ENCODE results near the gene MARK3.
"Not testable (repeated sequence)": the region's sequence is repeated elsewhere in the genome, so short reads cannot be mapped to it uniquely, and the experiment has no call there.

The MARK3 gene

DNA sequence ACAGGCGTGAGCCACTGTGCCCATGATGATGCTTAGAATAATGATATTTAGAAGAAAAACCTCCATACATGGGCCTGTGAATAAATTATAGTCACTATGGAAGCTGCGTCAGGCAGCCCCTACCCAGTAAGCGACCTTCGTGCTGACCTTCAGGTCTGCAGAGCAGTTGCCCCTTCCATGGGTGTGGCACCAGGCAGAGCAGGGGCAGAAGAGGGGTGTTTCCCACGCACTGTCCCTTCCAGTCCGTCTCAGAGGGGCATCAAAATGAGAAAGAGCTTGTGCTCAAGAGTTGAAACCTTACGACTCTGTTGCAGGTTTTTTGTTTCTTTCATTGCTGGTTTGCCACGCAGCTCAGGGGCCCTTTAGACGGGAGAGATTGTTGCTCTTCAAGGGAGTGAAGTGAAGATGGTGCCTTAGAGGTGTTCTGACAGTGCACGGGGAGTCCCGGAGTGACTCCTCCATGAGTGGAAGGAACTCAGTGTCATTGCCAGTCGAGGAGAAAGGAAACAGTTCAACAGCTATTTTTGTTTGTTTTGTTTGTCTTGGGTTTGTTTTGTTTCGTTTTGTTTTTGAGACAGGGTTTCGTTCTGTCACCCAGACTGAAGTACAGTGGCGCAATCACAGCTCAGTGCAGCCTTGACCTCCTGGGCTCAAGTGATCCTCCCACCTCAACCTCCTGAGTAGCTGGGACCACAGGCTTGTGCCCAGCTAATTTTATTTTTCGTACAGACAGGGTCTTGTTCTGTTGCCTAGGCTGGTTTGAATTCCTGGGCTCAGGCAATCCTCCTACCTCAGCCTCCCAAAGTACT lies 123.5 kb downstream of the MARK3 start:
- H3K9me3 ChIP-seq, result no peaks in the 10 kb centered on the region
- no peak overlapping the region for H3K27ac ChIP-seq
- peaks cover 24 to 77% (median 59%) of the 10 kb centered on the region in 3 donors for H3K36me3 ChIP-seq
- intact Hi-C loops (cut with DNase I; ENCODE audit: low total_unique reads), result no loop called here
- H3K4me3 ChIP-seq, result no peak overlapping the region
- TF ChIP-seq, protein P1, sequence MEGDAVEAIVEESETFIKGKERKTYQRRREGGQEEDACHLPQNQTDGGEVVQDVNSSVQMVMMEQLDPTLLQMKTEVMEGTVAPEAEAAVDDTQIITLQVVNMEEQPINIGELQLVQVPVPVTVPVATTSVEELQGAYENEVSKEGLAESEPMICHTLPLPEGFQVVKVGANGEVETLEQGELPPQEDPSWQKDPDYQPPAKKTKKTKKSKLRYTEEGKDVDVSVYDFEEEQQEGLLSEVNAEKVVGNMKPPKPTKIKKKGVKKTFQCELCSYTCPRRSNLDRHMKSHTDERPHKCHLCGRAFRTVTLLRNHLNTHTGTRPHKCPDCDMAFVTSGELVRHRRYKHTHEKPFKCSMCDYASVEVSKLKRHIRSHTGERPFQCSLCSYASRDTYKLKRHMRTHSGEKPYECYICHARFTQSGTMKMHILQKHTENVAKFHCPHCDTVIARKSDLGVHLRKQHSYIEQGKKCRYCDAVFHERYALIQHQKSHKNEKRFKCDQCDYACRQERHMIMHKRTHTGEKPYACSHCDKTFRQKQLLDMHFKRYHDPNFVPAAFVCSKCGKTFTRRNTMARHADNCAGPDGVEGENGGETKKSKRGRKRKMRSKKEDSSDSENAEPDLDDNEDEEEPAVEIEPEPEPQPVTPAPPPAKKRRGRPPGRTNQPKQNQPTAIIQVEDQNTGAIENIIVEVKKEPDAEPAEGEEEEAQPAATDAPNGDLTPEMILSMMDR (IDR thresholded peaks at IDR 0.05), result no peak
- DNase-seq, result peak in 1 of 2 donors; percentile 48
- peaks cover 0 to 16% (median 15%) of the 10 kb centered on the region in 4 donors for H3K4me1 ChIP-seq
- H3K27me3 ChIP-seq, result no peaks in the 10 kb centered on the region

DNA sequence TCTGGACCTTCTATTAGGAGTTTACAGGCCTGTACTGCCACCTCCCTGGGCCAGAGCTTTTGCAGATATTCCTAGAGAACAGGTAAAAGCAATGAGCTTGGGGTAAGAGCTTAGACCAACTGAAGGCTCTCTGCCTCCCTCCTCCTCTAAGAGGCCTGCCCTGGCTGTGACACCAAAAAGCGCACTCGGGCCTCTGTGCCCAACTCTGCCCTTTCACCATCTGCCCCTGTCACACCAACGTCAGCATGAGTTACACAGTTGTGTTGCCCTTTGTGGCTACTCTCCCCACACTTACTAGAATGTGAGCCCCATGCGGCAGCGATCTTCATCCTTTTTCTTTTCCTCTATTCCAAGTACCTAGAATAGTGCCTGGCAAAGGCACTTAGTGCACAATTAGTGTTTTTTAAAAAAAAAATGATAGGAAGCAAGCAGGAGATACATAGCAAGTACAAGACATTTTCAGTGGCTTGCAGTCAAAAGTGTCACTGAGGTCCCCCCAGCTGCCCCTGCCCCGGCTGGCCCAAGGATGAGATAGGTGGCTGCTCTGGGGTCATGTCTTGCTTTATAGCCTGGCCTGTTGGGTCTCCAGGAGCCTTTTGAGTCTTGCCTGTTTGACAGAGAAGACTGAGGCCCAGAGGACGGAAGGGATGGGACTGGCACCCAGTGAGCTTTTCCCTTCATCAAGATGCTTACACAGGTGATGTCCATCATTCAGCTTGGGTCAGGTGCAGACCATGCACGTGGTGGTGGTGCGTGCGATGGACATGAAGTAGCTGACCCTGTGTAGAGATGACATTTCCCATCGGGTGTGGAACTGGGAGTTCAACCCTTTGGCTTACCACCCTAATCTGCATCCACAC lies 124.9 kb downstream of the MARK3 start:
- DNase-seq, result peak in 1 of 2 donors; percentile 54
- H3K36me3 ChIP-seq, result peaks cover 10 to 63% (median 45%) of the 10 kb centered on the region in 3 donors
- TF ChIP-seq, protein P1 (IDR thresholded peaks at IDR 0.05), result no peak
- H3K9me3 ChIP-seq, result no peaks in the 10 kb centered on the region
- intact Hi-C loops (cut with DNase I; ENCODE audit: low total_unique reads), result no loop called here
- H3K4me3 ChIP-seq, result no peak overlapping the region
- peaks cover 0 to 22% (median 20%) of the 10 kb centered on the region in 4 donors for H3K4me1 ChIP-seq
- no peak overlapping the region for H3K27ac ChIP-seq
- H3K27me3 ChIP-seq, result no peaks in the 10 kb centered on the region

GRCh38 chr14:103510724-103511693 lies 125.8 kb downstream of the MARK3 start:
- Histone ChIP-seq H3K27ac (no peak overlapping the region), H3K4me1 (peaks cover 0 to 22% (median 20%) of the 10 kb centered on the region in 4 donors), H3K27me3 (no peaks in the 10 kb centered on the region), H3K36me3 (peaks cover 8 to 54% (median 36%) of the 10 kb centered on the region in 3 donors), H3K9me3 (no peaks in the 10 kb centered on the region), H3K4me3 (no peak overlapping the region)
- intact Hi-C loops (cut with DNase I; ENCODE audit: low total_unique reads), result no loop called here
- TF ChIP-seq, protein P1 (IDR thresholded peaks at IDR 0.05), result no peak
- DNase-seq, result peak in 1 of 2 donors; percentile 65

DNA sequence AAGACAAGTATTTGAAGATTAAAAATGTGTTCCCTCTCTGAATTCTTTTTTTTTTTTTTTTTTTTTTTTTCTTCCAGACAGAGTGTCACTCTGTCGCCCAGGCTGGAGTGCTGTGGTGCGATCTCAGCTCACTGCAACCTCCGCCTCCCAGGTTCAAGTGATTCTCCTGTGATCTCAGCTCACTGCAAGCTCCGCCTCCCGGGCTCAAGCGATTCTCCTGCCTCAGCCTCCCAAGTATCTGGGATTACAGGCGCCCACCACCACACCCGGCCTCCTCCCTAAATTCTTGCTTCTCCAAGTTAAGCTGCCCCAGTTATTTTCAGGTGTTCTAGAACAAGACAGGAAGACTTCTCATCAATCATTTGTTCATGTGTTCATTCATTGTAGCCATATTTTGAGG lies 127.0 kb downstream of the MARK3 start:
- Histone ChIP-seq H3K36me3 (peaks cover 8 to 42% (median 32%) of the 10 kb centered on the region in 3 donors), H3K4me1 (peaks cover 0 to 22% (median 20%) of the 10 kb centered on the region in 4 donors), H3K27ac (peak overlapping the region; percentile 90), H3K4me3 (peak overlapping the region in 1 of 2 donors; percentile 16)
- H3K9me3 ChIP-seq; intact Hi-C loops (cut with DNase I; ENCODE audit: low total_unique reads); H3K27me3 ChIP-seq: not testable (repeated sequence)
- DNase-seq, result peak in 1 of 2 donors; percentile 45

GRCh38 chr14:103512701-103513611 lies 127.7 kb downstream of the MARK3 start:
- Histone ChIP-seq H3K27me3 (no peaks in the 10 kb centered on the region), H3K9me3 (no peaks in the 10 kb centered on the region), H3K36me3 (peaks cover 8 to 35% (median 29%) of the 10 kb centered on the region in 3 donors), H3K4me3 (peak overlapping the region in 1 of 2 donors; percentile 16), H3K4me1 (peaks cover 0 to 25% (median 22%) of the 10 kb centered on the region in 4 donors), H3K27ac (peak overlapping the region; percentile 90)
- intact Hi-C loops (cut with DNase I; ENCODE audit: low total_unique reads), result no loop called here
- DNase-seq, result peak; percentile 71 to 94
- TF ChIP-seq, protein P1 (IDR thresholded peaks at IDR 0.05), result peak in 1 of 2 experiments; percentile 31
